OCI-LY3 (cell line): ENCODE data around the gene CARTPT.

Source experiments
- CTCF ChIP-seq: fragments of 200-600, 300-600 bp; sonication (generic); IDR thresholded peaks from 2 replicates; pipeline ENCODE4 v1.5.1; 2014; ENCODE audit warnings: antibody characterized with exemption, low read length, low read depth
- EZH2phosphoT487 ChIP-seq: fragments of 200-600 bp; shearing (Covaris generic); IDR thresholded peaks from 2 replicates; pipeline ENCODE4 v1.6.1; 2018; ENCODE audit warnings: antibody characterized with exemption, mixed run types, low read depth

- TF ChIP-seq CTCF: no peak
- TF ChIP-seq EZH2phosphoT487: no peak
These were observed 11.9 kb downstream of the CARTPT start for GRCh38 chr5:71731015-71731414.
